ENCODE measurements around the gene UMPS.
"Not testable (repeated sequence)": the region's sequence is repeated elsewhere in the genome, so short reads cannot be mapped to it uniquely, and the experiment has no call there.

The UMPS gene

DNA sequence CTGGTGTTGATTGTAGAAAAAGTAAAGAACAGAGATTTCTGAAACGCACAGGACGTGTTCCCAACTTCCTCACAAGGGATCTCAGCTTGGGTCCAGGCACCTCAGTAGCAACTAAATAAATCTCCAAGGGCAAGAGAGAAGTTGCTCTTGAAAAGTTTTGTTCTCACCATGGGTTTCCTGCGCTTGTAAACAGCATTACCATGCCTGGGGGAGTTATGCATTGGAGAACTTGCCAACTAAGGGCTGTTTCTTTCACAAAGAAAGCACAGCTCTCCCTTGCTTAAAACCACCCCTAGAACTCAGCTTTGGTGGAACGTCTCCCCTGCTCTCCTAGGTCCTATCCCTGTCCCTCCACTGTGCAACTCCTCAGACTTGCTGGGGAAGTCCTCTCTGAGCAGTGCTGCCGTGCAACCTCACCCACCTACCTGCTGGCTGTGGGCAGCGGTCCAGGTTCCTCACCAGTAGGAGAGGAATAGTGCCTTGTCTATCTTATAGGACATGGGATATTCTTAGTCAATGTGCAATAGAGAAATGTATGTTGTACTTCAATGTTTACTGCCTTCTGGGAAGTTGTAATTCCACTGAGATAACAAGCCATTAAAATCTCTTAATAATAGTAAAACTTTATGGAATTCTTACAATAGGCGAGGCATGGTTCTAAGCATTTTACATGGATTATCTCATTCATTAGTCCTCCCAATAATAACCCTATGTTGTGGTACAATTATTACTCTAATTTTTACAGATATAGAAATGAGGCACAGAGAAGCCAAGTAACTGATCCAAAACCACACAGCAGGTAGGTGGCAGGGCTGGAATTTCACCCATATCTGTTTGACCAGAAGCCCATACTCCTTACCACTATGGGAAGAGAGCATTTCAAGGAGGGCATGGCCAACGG is 51.5 kb downstream of the UMPS start:
- no peak for DNase-seq

DNA sequence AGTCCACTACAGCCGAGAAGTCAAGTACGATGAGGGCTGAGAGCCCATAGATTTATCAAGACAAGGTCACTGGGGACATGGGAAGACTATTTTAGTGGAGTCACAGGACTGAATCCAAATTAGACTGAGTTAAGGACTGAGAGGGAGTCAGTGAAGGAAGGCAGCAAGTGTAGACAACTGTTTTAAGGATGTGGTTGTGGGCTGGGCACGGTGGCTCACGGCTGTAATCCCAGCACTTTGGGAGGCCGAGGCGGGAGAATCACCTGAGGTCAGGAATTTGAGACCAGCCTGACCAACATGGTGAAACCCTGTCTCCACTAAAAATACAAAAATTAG is 52.1 kb downstream of the UMPS start:
- not testable (repeated sequence) for DNase-seq

DNA sequence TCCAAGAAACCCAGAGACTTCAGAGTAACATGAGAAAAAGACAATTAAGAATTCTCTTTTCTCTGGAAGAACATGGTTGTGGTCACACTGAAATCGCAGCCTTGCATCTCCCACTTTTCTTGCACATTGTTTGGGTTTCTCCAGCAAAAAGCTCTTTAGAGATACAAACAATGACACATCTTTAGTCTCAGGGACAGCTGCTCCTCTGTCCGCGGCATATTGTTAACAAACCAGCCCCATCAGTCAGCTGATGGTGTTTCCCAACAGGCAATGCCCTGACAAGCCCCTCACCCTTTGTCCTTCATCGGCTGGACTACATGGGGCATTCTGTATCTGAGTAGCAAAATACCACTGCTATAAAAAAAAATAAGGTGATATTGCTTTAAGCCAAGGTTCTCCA is 53.4 kb downstream of the UMPS start:
- no peak for DNase-seq

DNA sequence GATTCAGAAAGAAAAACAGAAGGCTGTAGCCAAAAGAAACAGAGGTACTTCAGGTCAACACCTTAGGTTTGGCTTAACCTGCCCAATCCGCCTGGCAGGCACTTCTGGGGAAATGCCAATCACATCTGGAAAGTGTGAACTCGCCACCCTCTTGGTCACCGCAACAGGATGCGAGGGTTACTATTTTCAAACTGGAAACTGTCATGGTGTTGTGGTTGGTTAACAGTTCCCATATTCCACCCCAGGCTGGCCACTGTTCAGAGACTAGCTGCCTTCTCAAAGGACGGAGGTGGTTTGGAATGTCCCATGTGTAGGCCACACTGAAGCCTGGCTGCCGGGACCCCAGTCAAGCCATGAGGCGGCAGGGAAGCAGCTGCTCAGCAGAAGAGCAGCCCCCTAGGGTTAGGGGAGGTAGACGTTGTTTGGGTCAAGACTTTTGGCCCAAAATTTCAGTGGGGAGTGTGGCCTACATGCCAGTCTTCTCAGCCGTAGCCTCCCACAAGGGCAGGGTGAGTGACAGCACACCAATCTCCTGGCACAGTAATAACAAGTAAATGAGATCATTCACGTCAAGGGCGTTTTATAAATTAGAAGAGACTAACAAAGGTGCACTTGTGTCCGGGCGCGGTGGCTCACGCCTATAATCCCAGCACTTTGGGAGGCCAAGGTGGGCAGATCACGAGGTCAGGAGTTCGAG is 54.6 kb downstream of the UMPS start:
- DNase-seq, result peak; percentile 40

DNA sequence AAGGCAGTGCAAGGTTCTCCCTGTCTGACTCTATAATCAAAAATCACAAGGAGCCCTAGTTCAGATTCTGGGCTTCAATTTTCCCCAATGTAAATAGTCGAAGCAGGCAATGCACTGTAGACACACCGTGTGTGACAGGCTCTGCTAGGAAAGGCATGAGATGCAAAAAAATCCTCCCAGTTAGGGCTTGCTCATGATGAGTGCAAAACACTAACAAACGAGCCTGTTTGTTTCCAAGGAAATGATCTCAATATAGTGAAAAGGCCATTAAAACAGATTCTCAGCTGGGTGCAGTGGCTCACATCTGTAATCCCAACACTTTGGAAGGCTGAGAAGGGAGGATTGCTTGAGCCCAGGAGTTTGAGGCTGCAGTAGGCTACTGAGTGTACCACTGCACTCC is 55.7 kb downstream of the UMPS start:
- DNase-seq, result no peak

DNA sequence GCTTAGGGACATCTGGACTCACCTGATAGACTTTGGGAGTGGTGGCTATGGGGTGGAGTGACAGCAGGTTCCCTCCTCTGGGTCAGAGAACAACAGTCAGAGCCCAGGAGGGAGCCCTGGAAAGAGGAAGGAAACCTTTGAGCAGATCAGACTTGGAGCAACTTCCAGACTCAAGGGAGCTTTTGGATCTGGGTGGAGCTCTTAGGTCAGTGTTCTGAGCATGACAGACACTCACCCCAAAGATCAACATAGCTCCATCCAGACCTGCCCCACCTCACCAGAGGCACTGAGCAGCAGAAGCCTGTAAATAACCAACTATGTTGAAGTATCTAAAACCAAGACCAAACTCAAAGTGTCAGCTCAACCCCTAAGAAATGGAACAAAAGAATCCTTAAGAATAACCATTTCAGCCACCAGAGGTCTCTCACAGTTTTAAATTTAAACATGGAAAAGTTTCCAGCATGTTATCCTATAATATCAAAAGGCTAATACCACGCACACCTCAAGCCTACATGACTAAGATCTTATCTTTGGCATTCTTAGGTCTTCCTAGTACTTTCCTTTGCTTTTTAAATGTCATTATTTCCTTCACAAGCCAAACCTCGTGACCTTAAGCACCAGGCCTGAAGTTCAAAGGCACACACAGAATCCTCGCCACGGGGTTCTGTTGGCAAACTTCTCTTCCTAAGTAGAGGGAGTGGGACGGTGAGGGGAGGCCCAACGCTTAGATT is 56.4 kb downstream of the UMPS start:
- peak; percentile 37 for DNase-seq

DNA sequence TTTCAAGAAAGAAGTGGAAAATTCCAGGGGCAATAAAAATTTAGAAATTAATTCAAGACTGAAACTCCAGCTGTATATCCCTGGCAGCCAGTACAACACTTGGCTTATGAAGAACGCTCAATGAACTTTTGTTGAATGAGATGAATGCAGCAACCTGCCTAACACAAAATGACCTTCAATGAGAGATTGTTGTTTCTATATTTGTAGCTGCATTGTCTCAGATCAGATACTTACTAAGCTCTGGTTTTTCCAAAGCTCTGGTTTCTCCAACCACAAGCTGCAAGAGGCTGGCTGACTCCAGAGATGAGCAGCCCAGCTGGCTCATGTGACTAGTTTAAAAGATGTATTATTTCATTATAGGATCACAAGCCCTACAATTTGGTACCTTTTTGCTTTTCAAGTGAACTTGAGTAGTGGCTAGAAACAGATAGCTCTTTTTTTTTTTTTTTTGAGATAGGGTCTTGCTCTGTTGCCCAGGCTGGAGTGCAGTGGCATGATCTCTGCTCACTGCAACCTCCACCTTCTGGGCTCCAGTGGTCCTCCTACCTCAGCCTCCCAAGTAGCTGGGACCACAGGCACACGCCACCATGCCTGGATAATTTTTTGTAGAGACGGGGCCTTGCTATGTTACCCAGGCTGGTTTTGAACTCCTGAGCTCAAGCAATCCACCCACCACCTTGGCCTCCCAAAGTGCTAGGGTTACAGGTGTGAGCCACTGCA is 57.4 kb downstream of the UMPS start:
- DNase-seq, result peak; percentile 47

DNA sequence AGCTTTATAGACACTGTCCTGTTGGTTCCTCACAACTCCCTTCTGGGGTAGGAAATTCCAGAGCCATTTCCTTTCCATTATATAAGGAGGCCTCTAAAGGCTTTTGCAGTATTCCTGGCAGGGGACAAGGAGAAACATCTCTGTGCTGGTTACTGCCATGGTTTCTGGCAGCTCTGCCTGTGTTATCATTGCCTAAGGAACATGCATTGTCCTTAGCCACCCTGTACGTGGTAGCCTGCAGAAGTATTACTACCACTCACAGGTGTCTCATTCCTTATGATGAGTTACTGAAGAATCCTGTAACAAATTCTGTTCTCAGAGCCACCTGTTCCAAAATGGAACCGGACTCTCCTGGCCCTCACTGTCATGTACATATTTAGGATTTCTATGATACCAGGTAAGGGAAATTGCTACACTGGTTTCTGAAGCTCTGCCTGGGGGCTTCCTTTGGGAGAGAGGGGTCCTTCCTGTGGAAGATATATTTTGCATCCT is 58.0 kb downstream of the UMPS start:
- no peak for DNase-seq

DNA sequence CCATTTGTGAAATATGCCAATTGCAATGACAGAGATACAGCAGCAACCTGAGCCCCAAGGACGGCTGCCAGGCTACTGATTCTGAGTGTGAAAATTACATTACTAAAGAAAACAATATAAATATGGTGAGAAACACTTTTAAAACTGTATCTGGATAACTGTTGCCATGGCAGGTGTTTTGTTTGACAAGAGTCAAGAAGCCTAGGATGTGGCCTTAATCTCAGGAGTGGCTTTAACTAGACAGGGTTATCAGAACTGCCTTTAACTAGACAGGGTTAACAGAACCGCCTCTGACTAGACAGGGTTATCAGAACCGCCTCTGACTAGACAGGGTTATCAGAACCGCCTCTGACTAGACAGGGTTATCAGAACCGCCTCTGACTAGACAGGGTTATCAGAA is 58.9 kb downstream of the UMPS start:
- DNase-seq, result not testable (repeated sequence)

DNA sequence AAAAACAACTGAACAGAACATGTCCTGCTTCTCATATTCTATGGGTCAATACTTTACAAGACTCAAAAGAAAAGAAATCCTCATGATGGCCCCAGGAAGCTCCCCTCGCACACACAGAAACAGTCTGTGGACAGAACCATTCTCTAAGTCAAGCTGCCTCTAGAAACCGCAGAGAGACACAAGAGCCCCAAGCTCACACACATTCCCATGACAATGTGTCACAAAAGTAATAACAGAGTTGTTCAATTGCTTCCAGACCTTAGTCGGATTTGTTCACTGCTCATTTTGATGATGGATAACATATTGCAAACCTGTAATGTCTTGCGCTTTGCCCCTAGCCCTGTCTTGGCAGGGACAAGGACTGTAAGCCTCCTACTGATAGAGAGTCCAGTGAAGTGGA is 60.9 kb downstream of the UMPS start:
- DNase-seq, result peak; percentile 28

DNA sequence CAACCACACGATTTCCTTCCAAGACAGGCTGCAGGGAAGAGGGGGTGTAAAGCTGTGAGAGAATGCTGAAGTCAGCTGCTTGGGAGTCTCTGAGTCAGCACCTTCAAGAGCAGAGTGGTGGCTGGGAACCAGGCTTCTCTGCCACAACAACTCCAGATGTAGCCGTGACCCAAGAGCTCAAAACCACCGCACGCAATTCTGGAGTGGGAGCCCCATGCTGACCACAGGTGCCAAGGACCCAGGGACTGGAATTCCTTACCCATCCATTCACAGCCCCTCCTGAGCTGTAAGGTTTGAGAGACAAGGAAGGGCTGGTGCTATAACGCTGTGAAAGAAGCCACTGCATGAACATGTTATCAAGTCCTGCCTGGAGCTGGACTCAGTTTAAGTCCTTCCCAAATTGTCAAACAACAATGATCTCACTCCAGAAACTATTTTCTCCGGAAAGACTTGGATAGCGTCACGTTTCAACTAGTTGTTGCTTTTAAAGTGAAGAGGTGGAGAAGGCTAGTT is 61.4 kb downstream of the UMPS start:
- DNase-seq, result peak; percentile 55

DNA sequence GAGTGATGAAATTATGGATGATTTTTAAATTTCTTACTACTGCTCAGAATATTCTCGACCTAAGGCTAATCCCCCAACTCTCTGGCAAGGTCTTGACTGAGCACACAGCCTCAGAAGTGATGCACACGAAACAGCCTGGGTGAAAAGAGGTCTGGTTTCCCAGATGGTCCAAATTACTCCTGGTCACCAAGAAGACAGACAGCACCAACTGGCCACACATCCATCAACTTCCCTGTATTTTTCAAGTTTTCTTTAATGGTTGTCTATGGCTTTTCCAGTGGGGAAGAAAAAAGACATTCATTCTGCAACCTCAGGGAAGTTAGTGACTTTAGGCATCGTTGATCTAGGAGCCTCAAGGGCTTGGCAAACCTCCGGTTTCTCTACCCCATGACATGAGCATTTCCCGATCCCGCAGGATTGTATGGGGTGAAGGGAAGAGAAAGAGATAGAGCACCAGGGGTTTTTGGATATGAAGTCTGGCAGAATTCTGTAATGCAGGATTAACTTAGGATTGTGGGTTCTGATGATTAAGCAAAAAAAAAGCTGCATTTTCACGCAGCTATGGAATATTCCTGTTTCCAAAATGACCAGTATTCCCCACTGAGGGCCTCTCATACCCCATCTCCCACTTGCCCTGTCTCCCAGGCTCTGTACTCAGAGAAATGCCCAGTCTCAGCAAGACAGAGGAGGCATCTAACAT is 62.2 kb downstream of the UMPS start:
- DNase-seq, result no peak

DNA sequence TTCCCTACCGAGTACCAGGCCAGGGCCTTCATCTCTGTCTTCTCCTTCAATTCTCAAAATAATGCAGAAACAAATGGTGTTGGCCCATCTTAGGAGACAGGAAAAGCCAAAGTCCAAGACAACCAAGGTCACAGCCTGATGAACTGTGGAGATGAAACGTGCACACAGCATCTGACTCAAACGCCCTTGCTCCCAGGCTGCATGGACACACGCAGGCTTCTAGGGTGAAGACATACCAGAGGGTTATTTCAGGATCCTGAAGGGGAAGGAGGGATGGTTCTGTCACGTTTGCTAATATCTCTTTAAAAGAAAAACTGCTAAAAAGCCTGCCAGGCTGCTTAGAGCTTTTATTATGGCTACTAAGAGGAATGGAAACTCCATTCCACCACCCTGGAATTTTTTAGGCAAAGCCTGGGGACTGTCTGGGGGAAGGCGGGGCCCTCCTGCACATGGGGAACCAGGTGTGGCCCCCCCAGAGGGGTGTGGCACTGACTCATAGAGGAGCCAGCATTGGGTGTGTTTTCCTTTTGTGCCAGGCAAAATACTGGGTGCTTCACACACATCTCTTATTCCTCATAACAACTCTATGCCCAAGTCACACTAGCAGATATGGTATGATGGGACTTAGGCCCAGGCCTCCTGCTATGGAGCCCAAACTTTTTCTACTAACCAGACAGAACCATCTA is 62.9 kb downstream of the UMPS start:
- DNase-seq, result peak; percentile 60

DNA sequence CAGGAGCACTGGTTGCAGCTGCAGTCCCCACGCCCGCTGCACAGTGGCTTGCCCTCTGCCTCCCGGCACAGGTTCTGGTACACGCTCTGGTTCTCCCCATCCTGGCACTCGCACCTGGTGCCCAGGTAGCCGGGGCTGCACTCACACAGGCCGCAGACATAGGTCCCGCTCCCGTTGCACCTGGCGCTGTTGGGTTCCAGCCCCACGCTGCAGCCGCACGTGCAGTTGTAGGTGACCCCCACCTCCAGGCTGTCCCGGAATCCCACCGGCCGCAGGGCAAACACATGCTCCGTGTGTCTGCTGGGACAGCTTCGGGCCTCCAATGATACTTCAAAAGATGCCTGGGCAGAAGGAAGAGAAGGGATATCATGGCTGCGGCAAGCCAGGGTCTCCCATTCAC is 66.2 kb downstream of the UMPS start:
- no peak for DNase-seq

DNA sequence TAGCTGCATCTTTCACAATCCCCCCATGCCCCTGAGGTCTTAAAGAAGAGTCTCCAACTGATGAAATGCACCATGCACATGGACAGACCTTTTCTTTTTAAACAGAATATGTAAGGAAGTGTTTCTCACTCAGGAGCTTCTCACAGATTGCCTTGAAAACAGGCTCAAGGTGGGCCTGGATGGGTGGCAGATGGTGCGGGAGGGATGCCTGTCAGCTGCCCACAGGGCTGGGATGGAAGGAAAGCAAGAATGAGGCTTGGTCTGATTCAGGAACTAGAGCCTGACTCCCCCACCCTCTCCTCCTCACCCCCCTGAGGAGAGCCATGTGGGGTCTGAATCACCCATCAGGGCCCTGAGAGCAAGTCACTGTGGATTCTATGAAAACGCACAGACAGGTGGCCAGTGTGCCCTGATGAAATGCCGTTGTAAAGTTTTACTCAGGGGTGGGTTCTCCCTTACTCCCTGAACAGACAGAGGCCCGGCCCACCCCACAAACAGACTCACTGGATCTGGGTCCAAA is 67.2 kb downstream of the UMPS start:
- DNase-seq, result no peak

Data from suppressor macrophage treated with lipopolysaccharide for 4 hours (primary cell).